Lower leg skin (tissue), 3 donors: ENCODE data around the gene INTS6.

ENCODE experiments used
- POLR2A ChIP-seq, 2 donors: fragments of 450-650 bp; IDR thresholded peaks; one replicate each; pipeline ENCODE4 v1.6.1; 2016 to 2017; ENCODE audit warnings: antibody characterized with exemption in 2 of 2, mild to moderate bottlenecking in 1 of 2, moderate library complexity in 1 of 2
- TF ChIP-seq, protein P1 (sequence below), 3 donors: fragments of 450-650 bp; IDR thresholded peaks; one replicate each; pipeline ENCODE4 v1.5.1; 2016; ENCODE audit warnings: antibody characterized with exemption in 3 of 3, mild to moderate bottlenecking in 3 of 3, moderate library complexity in 2 of 3

DNA sequence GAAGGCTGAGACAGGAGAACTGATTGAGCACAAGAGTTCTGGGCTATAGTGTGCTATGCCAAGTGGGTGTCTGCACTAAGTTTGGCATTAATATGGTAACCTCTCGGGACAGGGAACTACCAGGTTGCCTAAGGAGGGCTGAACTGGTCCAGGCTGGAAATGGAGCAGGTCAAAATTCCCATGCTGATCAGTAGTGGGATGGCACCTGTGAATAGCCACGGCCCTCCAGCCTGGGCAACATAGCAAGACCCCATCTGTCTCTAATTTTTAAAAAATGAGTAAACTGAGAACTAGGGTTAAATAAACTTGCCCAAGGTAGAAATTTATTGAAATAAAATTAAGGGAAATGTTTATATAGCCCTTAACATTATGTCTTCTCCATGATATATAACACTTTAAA is 17.0 kb upstream of the INTS6 start:
- TF ChIP-seq, protein P1, sequence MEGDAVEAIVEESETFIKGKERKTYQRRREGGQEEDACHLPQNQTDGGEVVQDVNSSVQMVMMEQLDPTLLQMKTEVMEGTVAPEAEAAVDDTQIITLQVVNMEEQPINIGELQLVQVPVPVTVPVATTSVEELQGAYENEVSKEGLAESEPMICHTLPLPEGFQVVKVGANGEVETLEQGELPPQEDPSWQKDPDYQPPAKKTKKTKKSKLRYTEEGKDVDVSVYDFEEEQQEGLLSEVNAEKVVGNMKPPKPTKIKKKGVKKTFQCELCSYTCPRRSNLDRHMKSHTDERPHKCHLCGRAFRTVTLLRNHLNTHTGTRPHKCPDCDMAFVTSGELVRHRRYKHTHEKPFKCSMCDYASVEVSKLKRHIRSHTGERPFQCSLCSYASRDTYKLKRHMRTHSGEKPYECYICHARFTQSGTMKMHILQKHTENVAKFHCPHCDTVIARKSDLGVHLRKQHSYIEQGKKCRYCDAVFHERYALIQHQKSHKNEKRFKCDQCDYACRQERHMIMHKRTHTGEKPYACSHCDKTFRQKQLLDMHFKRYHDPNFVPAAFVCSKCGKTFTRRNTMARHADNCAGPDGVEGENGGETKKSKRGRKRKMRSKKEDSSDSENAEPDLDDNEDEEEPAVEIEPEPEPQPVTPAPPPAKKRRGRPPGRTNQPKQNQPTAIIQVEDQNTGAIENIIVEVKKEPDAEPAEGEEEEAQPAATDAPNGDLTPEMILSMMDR (IDR thresholded peaks at IDR 0.05): no peak
- TF ChIP-seq POLR2A (IDR thresholded peaks at IDR 0.05): no peak
